ENCODE results near the gene BMPR1B.

DNA sequence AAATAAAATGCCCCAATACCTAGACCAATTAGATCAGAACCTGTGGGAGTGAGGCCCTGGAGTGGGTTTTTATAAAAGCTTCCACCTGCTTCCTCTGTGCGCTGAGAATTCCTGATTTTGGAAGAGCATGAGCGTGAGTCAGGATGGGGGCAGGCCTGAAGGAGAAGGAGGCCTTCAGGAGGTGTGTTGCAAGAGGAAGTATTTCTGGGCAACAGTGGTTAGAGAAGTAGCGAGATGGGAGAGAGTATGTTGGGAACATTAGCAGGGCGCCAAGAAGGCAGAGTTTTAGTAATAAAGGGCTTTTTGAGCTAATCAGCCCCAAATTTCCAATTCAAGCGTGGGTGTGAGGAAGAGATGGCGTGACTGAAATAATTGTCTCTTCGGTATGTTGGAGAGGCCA, 441.2 kb downstream of the BMPR1B start:
- TF ChIP-seq POLR2AphosphoS5 (IDR thresholded peaks at IDR 0.05; ENCODE audit: low read depth, low read length) (no peak), CTCF (IDR thresholded peaks at IDR 0.05 in 2 of 3, conservative IDR thresholded peaks at IDR 0.05 in 1 of 3; ENCODE audit: borderline replicate concordance in 1 of 3, insufficient read depth in 1 of 3, low read depth in 2 of 3, low read length in 2 of 3) (no peak), RAD21 (IDR thresholded peaks at IDR 0.05; ENCODE audit: low read depth) (no peak), EZH2 (IDR thresholded peaks at IDR 0.05) (no peak), MAX (IDR thresholded peaks at IDR 0.05) (no peak), ZNF274 (IDR thresholded peaks at IDR 0.05; ENCODE audit: low read depth, low read length) (no peak), TCF7L2 (IDR thresholded peaks at IDR 0.05; ENCODE audit: borderline replicate concordance, extremely low read depth, insufficient read depth, insufficient read length) (no peak), YY1 (IDR thresholded peaks at IDR 0.05; ENCODE audit: extremely low read depth, insufficient replicate concordance, low read depth, low read length) (no peak), EZH2phosphoT487 (IDR thresholded peaks at IDR 0.05; ENCODE audit: borderline replicate concordance) (no peak), ZBTB33 (IDR thresholded peaks at IDR 0.05; ENCODE audit: extremely low read depth, insufficient replicate concordance, low read length) (no peak)

Data from HCT116 (cell line).